Astrocyte of the spinal cord (primary cell): ENCODE measurements around the gene QPCTL.
"Not testable (repeated sequence)": the region's sequence is repeated elsewhere in the genome, so short reads cannot be mapped to it uniquely, and the experiment has no call there.

Source experiments
- DNase-seq: peaks from one replicate; pipeline ENCODE4 v3.0.0; 2011; ENCODE audit warnings: low read depth, low spot score
- H3K4me3 ChIP-seq: 2 replicates; pipeline ENCODE4 v1.5.1; 2011; ENCODE audit warnings: low read depth, mild to moderate bottlenecking, low read length, moderate library complexity
- CTCF ChIP-seq: IDR thresholded peaks from 2 replicates; pipeline ENCODE4 v1.5.1; 2012; ENCODE audit warnings: low read depth, mild to moderate bottlenecking, low read length, inconsistent platforms
- in situ Hi-C: cut with HindIII; loops from 2 replicates; pipeline ENCODE4 v1.10.0; 2017; ENCODE audit warnings: low sequenced_read_pairs

Gene QPCTL

GRCh38 chr19:45717131-45717982, 24.9 kb downstream of the QPCTL start:
- DNase-seq = peak; percentile 99
- H3K4me3 ChIP-seq = peak overlapping the region; percentile 82
- in situ Hi-C loops = no loop called here
- peak; percentile 20 for TF ChIP-seq CTCF

DNA sequence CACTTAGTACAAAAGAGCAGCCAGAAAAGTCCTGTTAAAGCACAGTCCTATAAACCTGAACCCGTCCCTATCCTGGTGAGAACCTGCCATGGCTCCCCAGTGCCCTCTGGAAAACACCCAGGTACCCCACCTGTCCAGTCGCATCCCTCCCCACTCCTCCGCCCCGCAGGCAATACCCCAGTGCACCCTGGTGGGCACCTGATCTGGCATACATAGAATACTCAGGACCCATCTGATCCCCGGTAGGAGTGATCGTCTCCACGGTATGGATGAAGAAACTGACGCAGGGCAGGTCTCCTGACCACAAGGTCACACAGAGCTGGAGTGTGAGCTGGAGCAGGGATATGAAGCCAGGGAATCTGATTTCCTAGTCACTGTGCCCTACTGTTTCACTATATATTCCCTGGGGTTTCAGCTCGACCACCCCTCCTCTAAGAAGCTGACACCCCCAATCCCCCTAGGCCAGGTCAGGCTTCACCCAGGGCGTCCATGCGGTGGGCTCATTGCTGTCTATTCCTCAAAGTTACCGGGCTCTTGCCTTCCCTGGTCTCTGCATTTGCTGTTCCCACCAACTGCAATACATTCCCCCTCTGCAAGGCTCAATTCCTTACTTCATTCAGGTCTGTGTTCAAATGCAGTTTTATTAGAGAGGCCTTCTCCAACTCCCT, 25.7 kb downstream of the QPCTL start:
- H3K4me3 ChIP-seq = peak overlapping the region; percentile 82
- in situ Hi-C loops = no loop called here
- TF ChIP-seq CTCF = no peak
- DNase-seq = no peak

- DNase-seq, H3K4me3 ChIP-seq, in situ Hi-C loops: not testable (repeated sequence)
Observed at GRCh38 chr19:45720065-45720464, 27.6 kb downstream of the QPCTL start.

DNA sequence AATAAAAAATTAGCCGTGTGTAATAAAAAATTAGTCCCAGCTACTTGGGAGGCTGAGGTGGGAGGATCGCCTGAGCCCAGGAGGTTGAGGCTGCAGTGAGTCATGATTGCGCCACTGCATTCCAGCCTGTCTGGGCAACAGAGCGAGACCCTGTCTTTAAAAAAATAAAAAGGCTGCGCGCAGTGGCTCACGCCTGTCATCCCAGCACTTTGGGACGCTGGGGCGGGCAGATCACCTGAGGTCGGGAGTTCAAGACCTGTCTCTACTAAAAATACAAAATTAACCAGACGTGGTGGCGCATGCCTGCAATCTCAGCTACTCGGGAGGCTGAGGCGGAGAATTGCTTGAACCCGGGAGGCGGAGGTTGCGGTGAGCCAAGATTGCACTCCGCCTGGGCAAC, 36.2 kb downstream of the QPCTL start:
- DNase-seq, in situ Hi-C loops, H3K4me3 ChIP-seq: not testable (repeated sequence)

DNA sequence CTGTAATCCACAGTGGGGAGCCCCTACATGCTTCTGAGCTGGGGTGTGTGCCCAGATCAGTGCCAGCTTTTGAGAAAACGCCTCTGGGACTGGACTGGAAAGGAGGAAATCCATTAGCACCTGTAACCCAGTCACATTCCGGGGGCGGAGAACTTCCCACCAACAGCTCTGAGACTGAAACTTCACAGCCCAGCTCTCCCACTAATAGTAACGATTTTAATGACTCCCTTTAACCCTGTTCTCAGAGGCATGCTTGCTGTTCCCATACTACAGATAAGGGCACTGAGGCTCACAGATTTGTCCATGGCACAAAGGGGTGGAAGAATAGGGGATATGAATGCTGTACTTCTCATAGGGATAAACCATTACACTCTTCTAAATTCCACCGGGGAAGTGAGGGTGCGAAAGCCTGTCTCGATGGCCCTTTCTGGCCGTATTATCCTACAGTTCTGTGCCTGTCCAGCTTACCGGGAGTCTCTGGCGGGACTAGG, 37.4 kb downstream of the QPCTL start:
- DNase-seq = no peak
- in situ Hi-C loops = no loop called here
- H3K4me3 ChIP-seq = peak overlapping the region; percentile 82
- no peak for TF ChIP-seq CTCF

DNA sequence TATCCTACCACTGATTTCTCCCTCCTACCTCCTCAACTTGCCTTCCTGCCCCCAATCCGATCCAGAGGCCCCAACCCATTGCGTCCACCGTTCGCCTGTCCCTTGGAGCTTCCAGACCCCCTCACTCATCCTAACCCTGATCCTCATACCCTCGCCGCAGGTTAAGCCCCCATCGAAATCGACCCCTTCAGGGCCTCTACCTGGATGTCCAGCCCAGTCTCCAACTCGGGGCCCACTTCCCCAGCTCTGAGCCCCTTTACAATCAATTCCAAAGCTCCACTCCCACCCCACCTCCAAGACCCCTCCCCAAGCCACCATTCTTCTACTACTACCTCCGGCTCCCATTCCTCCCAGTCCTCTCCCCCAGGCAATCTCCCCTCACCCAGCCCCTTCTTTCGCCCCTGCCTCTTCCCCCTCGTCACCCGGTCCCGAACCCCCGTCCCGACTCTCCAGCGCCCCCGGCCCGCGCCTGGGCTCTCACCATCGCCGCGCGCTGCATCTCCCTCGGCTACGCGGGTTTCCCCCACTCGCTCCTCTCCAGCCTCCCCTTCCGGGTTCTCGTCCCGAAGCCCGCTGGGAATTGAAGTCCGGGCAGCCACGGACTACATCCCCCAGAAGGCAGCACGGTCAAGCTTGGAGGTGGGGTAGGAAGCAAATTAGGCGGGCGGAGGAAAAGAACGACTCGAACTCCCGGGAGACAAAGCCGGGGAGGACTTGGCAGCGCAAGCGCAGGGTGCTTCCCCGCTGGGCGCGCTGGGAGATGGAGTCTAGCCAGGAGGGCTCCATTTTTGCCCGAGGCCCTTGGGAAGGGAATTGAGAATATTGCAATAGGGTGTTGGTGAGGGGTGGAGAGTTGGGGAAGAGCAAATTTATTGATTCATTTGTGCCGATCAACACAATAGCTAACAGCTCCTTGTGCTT, 38.2 kb downstream of the QPCTL start, which contains the start of gene FBXO46:
TSS of gene FBXO46 (minus strand) at position 529 of the 921 bp plus-strand sequence. CDS start 17,401 bp downstream, outside the sequence.
- in situ Hi-C loops = no loop called here
- peak within 1 kb of the TSS; percentile 82 for H3K4me3 ChIP-seq
- TF ChIP-seq CTCF = peak; percentile 39
- DNase-seq = peak; percentile 98

- no peak for DNase-seq
- H3K4me3 ChIP-seq = no peak within 1 kb of the TSS
- in situ Hi-C loops = no loop called here
- TF ChIP-seq CTCF = no peak
Observed at GRCh38 chr19:45733160-45733810, 40.8 kb downstream of the QPCTL start, which contains the start of gene MEIOSIN. Gene MEIOSIN (plus strand): TSS chr19:45733439. CDS start chr19:45735377, 1,938 bp downstream.
